Fibroblast of skin of back (primary cell): Measurements from ENCODE around the gene GLYR1.
A peak's percentile ranks its signal among the peaks of the same experiment; 100 is the strongest.

ENCODE experiments used
- DNase-seq: peaks from one replicate; pipeline ENCODE4 v3.0.0-alpha.2; 2013

Gene GLYR1

DNA sequence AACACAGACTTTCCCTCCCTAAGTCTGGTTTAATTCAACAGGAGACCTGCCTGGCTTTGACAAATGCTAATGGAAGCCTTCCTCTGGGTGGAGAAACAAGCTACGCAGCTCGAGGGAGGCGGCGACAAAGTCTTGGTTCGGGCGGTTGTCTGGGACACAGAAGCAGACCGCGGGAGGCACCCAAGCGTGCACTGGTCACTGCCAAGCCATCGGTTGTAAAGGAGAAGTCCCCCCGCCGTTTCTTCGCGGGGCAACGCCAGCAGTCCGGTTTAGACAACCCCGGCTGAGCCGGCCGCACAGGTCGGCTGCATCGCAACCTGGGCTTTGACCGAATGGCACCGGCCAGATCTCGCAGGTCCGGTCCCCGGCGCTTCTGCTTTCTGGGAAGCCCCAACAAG, 586 bp downstream of the GLYR1 start:
- DNase-seq, result peak; percentile 65

DNA sequence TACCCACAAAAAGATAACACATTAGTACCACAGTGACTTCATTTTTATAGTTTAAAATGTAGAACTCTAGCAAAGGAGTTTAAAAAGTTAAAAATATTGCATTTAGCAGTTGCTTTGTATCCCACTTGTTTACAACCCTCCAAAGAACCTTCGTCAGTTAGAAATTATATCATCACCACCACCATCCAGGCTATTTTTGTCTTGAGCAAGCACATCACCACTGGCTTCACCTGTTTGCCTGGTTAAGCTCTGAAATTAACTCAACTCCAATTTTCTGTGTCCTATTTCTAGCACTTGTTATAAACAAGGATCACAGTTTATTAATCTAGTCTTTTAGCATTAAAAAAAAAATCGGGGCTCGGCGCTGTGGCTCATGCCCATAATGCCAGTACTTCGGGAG, 6.1 kb downstream of the GLYR1 start:
- no peak for DNase-seq

DNA sequence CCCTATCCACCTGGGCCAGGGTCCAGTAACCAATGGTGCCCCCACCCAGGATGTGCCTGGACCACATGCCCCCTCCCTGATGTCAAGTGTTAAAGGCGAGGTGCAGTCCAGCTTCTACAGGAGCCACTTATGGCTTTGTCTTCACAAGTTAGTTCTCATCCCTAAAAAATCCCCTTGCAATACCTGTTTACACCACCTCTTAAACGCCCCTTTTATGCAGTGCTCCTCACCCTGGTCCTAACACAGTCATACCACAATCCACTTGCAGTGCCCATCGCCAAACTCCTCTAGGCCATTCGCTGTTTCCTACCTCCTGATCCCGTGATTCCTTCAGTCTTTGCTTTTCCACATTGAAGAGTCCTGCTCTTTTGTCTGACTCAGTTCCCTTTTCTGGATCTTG, 7.1 kb downstream of the GLYR1 start:
- no peak for DNase-seq

DNA sequence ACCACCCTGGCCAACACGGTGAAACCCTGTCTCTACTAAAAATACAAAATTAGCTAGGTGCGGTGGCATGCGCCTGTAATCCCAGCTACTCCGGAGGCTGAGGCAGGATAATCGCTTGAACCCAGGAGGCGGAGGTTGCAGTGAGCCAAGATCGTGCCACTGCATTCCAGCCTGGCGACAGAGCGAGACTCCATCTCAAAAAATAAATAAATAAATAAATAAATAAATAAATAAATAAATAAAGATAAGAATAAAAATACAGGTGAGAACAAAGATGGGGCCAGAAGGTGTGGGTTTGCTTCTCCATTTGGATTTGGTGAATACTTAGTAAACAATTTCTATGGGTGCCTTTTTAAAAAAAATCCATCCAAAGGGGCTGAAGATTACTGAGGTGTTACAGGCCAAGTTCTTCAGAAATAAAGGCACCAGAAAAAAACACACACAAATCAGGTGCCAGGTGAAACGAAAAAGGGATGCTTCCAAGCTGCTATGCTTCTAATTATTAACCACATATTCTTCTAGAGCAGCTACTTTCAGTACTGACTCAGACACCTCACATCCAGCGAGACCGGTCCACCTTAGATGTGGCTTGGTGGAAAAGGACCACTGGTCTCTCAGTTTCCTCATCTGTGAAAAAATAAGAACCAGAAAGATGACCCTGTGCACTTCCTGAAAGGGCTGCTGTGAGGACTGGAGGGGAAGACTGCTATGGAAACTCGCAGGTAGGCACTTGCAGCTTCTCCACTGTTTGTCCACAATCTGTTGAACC, 9.2 kb downstream of the GLYR1 start:
- DNase-seq, result no peak

DNA sequence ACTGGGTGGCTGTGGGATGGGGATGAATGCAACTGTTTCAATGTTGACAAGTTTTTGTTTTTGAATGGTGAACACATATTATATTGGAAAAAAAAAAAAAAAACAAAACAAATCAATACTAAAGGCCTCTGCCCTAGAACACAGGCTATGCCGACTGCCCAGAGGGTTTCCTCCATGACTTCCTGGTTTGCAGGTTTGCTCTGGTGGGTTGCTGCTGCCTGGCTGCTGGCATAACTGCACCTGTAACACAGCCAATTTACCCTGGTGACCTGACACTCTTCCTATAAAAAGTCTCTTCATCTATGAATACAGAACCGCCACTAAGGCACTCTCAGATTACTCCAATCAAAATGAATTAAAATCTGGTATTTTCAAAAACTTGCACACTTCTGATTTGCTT, 10.4 kb downstream of the GLYR1 start:
- DNase-seq, result no peak

DNA sequence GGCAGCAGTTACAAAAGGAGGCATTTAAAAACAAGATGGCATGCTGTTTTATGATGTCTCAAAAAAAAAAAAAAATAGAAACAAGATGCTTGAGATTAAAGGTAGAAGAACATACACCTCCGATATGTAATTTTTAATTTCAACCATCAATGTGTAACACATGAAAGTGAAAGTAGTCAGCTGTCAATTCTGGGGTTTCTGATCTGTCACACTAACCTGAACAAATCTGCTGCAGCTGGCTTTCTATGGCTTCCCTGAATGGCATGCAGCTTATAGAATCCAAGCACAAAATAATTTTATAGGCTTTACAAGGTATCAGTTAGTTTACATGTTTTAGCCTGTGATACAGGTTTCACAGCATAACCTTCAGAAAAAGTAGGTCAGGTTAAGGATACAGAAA, 13.5 kb downstream of the GLYR1 start:
- DNase-seq, result no peak

DNA sequence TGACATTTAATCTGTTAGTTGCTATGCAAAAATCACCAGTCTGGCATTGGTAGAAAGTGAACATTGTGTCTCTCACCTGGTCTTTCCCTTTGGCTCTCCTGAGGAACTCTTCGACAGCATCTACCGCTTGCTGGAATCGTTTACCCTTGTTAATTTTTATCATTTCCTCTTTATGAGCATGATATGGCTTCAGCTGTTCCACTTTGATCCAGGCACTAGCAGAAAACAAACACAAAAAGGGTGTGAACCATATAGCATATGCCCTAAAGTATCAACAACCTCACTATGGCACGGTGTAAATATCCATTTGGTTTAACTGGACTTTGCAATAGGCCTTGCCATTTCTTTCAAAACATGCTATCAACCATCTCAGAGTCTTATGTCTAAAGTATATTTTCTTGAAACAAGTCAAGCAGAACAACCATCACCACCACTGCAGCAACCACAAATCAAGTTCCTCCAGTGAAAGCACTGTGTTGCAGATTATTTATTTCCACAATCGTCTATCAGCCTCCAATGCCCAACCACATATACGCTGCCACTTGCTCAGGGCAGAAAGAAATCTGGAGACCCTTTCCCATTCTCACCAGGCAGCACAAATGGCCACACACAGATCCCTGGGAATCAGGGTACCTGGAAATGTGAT, 14.3 kb downstream of the GLYR1 start:
- DNase-seq, result no peak

DNA sequence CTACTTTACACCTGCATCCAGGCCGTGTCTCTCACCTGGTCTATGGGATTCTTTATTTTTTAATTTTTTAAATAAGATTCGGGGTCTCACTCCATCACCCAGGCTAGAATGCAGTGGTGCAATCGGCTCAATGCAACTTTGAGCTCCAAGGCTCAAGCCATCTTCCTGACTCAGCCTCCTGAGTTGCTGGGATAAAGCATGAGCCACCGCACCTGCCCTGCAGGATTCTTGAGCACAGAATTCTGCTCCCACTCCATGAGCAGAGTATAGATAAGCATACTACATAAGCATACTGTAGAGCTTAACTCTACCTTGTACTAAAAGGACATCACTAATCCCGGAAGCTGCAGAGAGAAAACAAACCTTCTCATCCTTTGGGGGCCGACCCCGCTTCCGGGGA, 15.5 kb downstream of the GLYR1 start:
- no peak for DNase-seq

DNA sequence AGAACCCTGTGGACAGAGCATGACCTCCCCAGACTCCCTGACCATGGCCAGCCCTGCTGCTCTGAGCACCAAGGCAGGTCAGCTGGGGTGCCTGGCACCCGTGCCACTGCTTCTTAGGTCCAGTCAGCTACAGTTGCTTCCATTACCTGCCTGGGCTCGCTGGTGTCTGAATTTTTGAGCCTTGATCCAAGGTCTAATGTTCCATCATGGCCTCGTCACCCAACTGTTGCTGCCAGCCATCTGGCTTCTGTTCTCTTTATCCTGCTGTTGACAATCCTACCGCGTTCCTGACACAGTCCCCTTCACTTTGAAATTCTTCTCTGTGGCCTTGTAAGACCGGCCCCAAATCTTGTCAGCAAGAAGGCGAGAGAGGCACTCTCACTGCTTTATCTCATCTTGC, 16.7 kb downstream of the GLYR1 start:
- DNase-seq, result no peak

DNA sequence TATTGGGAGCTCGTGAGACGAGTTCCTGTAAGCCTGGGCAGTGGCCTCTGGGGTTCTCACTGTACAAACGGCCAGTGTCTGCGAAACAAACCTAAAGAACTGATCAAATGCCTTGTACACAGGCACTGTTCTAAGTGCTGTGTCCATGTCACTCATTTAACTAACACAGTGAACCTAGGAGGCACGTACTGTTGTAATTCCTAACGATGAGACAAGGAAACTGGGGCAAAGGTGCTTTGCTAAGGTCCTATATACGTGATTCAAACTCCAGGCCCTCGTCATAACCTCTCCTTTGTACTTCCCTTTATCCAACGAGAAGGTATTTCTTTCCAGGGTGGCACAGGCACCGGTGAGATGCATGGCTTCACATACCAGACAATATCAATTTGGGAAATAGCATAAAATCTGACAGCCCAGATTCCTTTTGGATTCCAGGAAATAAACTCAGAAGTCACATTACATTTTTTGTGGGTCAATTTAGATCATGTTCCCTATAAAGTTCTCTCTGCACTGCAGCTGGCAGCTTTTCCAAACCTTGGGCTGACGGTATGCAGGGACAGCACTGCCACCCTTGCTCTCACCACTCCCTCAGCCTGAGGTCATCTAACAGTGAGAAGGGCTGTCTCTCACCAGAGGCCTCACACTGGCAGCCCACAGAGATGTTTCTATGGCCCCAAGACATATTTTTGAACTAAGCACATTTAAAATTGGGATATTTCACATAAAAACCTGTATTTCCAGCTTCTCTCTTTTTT, 18.3 kb downstream of the GLYR1 start:
- DNase-seq, result no peak

DNA sequence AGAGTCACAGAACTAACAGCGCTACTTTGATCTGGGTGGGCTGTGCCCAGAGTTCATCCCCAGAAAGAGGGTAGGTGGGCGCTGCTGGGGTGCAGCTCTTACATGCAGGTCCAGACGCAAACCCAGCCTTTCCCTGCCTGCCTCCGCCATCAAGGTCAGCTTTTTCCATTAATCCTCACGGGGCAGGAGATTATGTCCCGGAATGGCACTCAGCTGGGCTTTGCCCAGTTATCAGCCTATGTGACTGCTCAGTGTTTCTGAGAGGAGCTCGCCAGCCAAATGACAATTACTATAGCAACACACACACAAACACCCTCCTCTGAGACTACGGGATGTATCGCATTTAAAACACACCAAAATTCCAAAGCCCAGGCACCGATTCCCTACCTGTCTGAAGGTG, 20.1 kb downstream of the GLYR1 start:
- no peak for DNase-seq

DNA sequence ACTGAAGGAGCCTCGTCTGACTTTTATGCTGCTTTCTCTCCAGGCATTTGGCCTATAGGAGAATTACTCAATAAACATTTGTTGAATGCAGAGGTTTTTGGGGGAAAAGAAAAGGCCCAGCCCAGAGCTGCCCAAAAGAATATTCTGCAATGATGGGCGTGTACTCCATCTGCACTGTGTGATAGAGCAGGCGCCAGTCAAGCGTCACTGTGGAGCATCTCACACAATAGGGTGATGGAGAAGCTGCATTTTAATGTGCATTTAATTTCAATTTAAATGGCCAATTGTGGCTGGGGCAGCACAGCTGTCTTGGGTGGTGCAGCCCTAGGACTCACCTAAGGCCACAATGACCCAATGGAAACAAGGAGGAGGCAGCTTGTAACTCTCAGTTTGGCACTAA, 20.6 kb downstream of the GLYR1 start:
- no peak for DNase-seq

DNA sequence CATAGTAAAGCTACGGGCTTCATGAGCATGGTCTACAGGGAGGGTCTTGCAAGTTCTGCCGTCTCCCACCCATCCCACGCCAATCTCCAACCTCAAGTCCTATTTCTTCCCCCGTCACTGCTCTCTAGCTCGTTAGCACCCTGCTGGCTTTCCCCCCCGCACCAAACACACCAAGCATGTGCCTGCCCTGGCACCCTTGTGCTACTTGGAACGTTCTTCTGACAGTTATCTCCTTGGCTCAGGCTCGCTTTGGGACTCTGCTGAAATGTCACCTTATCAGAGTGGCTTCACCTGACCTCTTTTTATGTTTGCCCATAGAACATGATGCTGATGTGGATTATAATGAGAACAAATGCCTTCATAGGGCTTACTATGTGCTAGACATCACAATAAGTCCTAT, 21.9 kb downstream of the GLYR1 start:
- DNase-seq, result no peak

DNA sequence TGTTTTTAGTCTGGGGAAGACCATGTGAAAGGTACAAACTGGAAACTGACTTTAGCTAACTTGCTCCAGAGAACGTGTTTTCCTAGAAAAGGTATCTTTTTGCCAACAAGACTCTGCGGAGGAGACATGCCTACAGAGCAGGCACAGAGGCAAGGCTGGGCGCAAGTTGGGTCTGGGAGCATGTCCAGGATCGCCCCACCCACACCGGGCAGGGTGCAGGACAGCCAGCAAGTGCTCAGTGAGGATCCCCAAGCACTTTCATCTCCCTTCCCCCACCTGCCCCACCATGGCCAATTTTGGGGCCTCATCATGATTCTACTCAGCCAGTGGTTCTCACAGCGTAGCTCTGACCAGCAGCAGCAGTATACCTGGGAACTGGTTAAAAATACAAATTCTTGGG, 26.4 kb downstream of the GLYR1 start:
- DNase-seq, result no peak

DNA sequence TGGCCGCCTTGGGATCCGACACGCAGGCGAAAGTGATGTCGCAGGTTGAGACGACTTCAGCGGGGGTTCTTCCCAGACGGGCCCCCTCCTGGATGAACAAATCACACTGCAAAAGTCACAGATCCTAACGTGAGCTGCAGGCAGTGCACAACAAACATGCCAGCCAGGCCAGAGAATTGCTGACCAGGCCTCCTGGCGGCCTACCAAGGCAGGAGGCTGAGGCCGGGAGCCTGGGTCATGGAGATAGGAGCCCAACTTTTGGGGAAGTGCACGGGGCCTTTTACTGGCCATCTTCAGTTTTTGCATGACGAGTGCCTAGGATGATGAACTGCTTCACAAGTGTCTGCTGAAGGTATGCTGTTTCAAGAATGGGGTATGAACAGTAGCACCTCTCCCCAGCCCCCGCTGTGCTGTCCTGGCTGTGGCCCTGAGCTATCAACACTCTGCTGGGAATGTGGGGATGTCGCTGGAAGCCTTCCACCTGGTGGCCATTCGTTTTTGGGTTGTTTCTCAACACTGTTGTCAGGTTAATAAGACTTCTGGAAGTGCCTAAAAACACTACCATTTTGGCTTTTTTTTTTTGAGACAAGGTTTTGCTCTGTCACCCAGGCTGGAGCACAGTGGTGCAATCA, 32.4 kb downstream of the GLYR1 start:
- DNase-seq, result no peak

DNA sequence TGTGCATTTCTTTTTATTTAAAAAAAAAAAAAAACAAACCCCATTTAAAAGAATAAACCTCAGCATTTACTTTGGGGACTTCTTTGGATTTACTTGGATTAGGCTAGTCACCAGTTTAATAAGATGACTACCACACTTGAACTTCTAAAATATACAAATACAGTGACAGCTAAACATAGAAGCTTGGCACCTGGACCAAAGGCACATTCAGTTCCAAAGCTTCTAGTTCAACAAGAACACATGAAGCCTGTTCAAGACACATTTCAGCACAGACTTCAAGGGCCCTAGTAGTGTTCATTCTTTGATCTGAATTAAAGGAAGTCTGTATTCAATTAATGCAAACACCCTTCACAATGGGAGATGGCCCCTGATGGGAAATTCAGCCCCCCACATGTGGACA, 33.0 kb downstream of the GLYR1 start:
- no peak for DNase-seq

DNA sequence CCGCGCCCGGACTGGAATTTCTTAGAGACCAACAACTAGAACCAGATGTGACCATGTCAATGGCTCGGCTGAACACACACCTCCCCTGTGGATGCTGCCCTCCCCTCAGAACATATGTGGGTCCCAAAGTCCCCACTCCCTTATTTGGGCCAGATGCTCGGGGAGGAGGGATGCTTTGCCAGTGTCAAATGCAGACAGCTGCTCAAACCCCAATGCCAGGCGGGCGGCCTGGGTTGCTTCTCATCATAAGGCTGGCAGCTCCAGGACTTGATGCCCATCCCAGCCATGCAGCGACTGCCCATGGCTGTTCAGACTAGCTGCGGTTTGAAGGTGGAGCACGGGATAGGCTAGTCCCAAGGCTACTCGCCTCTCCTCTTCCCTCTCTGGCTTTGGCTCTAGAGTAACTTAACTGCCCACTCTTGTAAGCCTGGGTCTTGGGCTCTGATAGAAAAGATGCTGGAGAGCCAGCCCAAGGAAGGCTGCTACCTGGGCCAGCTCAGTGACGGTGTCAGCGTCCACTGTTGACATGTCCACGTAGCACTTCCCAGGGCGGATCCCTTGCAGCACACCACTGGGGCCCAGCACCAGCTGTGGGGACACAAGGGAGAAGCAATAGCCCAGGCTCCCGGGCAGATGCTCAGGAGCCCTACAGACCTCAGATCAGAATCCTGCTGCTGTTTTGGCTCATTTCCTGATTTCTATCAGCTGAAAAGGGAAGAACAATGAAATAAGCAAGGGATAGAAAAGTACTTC, 33.7 kb downstream of the GLYR1 start:
- DNase-seq, result no peak

DNA sequence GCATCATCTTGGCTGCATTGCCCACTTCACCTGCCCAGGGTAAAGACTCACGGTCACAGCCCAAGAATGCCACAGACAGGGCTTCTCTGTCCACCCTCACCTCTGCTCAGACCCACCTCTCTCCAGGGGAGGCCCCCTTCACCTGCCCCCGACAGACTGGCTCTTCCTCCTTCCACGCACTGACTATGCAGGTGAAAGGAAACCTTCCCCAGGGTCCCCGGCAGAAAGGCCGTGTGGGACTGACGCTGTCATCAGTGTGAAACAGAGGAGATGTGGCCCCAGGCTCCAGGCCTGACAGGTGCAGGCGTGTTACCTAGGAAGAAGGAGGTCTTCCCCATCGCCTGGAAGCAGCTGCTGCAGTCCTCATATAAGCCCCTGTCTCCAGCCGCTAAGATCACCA, 35.3 kb downstream of the GLYR1 start:
- DNase-seq, result no peak

DNA sequence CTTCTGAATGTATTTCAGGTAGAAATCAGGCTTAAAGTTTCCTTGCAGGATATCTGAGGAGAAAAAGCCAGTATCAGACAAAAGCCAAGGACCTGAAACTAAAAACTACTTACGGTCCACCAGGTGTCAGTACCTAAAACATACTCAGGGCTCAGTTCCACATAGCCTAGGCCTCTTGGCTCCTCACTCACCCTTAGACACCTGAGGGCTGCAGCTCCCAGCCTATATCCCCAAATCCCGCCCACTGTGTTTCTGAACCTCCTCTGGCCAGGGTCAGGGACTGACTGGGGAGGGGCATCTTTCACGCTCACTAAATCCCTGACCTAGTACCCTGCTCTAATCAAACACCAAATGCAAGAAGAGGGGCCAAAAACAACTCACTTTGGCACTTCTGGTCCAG, 35.8 kb downstream of the GLYR1 start:
- DNase-seq, result no peak

DNA sequence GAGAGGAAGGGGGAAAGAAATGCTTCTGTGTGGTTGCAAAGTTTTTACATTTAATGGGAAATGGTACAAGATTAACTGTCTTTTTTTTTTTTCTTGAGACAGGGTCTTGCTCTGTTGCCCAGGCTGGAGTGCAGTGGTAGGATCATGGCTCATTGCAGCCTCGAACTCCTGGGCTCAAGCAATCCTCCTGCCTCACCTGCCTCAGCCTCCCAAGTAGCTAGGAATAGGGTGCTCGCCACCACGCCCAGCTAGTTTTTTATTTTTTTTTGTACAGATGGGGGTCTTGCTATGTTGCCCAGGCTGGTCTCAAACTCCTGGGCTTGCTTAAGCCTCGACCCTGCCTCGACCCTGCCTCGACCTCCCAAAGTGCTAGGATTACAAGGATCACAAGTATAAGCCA, 40.8 kb downstream of the GLYR1 start:
- DNase-seq, result no peak

DNA sequence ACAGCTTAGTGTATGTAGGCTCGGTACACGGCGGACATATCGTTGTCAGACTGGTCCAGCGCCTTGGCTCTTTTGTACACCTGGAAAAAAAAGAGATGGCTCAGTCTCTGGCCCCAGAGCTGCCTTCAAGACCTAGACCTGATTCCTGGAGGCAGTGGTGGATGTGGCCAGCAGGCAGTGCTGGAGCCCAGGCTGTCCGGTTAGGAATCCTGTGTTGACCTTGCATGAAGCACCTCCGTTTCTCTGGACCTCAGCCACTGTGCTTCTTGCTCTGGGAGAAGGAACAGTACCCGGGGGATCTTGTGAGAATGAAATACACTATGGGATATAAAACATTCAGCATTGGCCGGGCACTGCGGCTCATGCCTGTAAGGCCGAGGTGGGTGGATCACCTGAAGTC, 41.9 kb downstream of the GLYR1 start:
- DNase-seq, result no peak

DNA sequence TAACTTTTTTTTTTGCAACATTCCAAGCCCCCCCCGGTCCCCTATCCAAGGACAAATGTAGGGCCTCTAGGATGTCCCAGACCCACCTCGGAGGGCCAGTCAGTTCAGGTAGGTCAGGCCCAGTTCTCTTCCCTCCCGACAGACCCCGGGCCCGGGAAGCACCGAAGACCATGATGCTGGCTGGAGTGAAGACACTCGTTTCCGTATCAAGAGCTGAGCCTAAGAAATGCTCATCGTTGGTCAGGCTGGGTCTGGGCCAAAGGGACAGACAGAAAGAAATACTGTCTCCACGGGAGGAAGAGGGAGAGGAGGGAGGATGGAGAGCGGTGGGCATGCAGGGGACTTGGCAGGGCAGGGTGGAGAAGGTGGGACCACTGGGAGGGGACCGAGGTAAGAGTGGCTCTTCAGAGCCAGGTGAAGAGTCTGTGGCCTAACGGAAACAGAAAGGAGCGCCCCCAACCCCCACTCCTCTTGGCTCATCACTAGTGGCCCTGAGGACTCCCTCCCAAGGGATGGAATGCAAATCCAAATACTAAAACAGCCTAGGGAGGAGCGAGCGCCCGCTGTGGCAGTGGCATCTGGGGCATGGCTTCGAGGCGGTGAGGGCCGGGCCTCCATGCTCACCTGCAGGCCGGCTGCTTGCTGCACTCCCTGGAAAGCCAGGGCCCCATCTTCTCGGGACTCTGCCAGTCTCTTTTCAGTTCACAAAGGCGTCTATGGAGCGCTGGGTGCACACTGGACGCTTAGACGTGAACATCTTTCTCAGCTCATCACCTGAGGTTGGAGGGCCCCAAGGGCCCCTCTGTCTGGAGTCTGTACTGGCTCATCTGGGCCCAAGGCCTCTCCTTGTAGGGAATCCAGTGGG, 43.0 kb downstream of the GLYR1 start:
- no peak for DNase-seq
